Cardiac muscle cell (in vitro differentiated cells and primary cell): ENCODE results near the gene TMPRSS3. TPM values are rescaled to one million over a fixed set of nuclear protein-coding genes. Genes with fewer than 3 reads are reported as not detected.
A peak's percentile ranks its signal among the peaks of the same experiment; 100 is the strongest.

Source experiments
- DNase-seq, 2 donors: peaks; one replicate each; pipeline versions ENCODE4 v3.0.0 to v3.0.0-alpha.2; 2010 to 2017; ENCODE audit warnings: low read depth in 1 of 2, low spot score in 1 of 2
- H3K27ac ChIP-seq: fragments of 200-600 bp; sonication (generic); 2 replicates; pipeline ENCODE4 v1.5.1; 2016
- H3K27me3 ChIP-seq: fragments of 200-600 bp; sonication (generic); 2 replicates; pipeline ENCODE4 v1.6.0; 2016; ENCODE audit warnings: control low read depth
- H3K36me3 ChIP-seq: fragments of 200-600 bp; sonication (generic); 2 replicates; pipeline ENCODE4 v1.5.1; 2016; ENCODE audit warnings: control low read depth
- H3K4me1 ChIP-seq: fragments of 200-600 bp; sonication (generic); 2 replicates; pipeline ENCODE4 v1.8.1; 2017; ENCODE audit warnings: low read depth, mild to moderate bottlenecking, mixed run types
- H3K4me3 ChIP-seq: fragments of 200-600 bp; sonication (generic); 2 replicates; pipeline ENCODE4 v1.5.1; 2016; ENCODE audit warnings: mild to moderate bottlenecking
- H3K9me3 ChIP-seq: fragments of 200-600 bp; sonication (generic); 2 replicates; pipeline ENCODE4 v1.5.1; 2017; ENCODE audit warnings: low read depth, mild to moderate bottlenecking, control low read depth
- polyA plus RNA-seq: library from polyadenylated mRNA; unstranded; fragments of >200 nt; fragmentation: Nextera tagmentation; extraction: Ambion mirVana; gene quantifications from 2 replicates; pipeline ENCODE4 v1.2.1, GENCODE V29; 2016
- total RNA-seq: library from RNA; depleted of rRNA; stranded (reverse); fragments of >200 nt; gene quantifications from 2 replicates; pipeline ENCODE4 v1.2.3, GENCODE V29; 2016
- TF ChIP-seq, protein P1 (sequence below): IDR thresholded peaks from 2 replicates; pipeline ENCODE4 v1.5.1; 2012; ENCODE audit warnings: low read depth, mild to moderate bottlenecking, low read length

TMPRSS3 gene
- total and polyA plus RNA-seq, 2 experiments from 2014 or later = not detected

DNA sequence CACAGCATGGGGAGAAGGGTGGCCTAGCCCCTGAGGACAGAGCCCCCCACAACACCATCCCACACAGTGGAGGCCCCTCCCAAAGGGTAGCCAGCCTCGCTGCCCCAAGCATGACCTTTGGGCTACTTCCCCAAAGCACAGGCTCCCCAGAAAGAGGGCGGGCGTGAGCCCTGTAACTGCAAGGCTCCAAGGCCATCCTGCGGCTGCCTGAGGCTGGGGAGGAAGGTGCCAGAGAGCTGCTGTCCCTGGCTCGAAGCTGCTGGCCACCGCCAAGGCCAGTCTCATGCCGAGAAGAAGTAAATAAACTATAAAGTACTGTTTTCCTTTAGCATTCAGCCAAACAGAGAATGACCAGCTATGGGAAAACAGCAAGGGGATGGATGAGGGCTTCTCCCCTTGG lies 35.3 kb upstream of the TMPRSS3 start:
- DNase-seq = no peak
- Histone ChIP-seq H3K27me3 (peaks cover 4% of the 10 kb centered on the region), H3K4me1 (no peaks in the 10 kb centered on the region), H3K9me3 (no peaks in the 10 kb centered on the region), H3K4me3 (no peak overlapping the region), H3K27ac (no peak overlapping the region), H3K36me3 (no peaks in the 10 kb centered on the region)
- TF ChIP-seq, protein P1, sequence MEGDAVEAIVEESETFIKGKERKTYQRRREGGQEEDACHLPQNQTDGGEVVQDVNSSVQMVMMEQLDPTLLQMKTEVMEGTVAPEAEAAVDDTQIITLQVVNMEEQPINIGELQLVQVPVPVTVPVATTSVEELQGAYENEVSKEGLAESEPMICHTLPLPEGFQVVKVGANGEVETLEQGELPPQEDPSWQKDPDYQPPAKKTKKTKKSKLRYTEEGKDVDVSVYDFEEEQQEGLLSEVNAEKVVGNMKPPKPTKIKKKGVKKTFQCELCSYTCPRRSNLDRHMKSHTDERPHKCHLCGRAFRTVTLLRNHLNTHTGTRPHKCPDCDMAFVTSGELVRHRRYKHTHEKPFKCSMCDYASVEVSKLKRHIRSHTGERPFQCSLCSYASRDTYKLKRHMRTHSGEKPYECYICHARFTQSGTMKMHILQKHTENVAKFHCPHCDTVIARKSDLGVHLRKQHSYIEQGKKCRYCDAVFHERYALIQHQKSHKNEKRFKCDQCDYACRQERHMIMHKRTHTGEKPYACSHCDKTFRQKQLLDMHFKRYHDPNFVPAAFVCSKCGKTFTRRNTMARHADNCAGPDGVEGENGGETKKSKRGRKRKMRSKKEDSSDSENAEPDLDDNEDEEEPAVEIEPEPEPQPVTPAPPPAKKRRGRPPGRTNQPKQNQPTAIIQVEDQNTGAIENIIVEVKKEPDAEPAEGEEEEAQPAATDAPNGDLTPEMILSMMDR = no peak

DNA sequence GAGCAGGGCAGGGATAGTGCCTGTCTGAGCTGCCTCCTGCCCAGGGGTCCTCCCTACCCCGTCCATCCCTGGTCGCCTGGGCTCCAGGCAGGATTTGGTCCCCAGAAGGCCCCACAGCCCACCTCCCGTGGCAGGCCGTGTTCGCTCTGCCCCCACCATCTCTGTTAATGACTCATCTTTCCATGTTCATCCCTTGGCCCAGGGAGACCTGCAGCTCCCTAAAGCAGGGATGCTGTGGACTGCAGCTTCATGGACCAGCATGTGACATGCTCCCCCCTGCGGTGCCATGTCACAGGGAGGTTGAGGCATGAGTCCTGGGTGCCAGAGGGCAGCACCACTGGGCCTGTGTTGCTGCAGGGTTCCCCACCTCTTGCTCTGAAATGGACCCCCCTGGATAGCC lies 34.7 kb upstream of the TMPRSS3 start:
- Histone ChIP-seq H3K4me1 (no peaks in the 10 kb centered on the region), H3K9me3 (no peaks in the 10 kb centered on the region), H3K4me3 (no peak overlapping the region), H3K36me3 (no peaks in the 10 kb centered on the region), H3K27ac (no peak overlapping the region), H3K27me3 (peaks cover 4% of the 10 kb centered on the region)
- TF ChIP-seq, protein P1 = no peak
- DNase-seq = no peak

DNA sequence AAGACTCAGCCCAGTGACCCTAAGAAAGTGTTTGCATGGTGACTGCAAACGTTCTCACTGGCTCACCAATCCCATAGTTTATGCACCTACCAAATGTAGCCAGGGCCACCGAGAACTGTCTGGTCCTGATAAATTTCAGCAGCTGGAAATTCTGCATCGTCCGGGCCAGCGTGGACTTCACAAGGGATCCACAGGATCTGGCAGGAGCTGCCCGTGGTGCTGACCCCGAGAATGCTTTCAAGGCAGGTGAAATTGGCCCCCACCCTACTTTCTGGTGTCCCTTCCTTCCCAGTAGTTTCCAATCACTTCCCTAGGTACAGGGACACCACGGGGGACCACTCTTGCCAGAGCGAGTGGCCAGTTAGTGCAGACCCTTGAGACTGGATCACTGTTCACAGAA lies 34.0 kb upstream of the TMPRSS3 start:
- TF ChIP-seq, protein P1 = no peak
- peak; percentile 5 to 66 for DNase-seq
- no peaks in the 10 kb centered on the region for H3K4me1 ChIP-seq
- H3K9me3 ChIP-seq = no peaks in the 10 kb centered on the region
- H3K4me3 ChIP-seq = no peak overlapping the region
- peaks cover 4% of the 10 kb centered on the region for H3K27me3 ChIP-seq
- no peaks in the 10 kb centered on the region for H3K36me3 ChIP-seq
- H3K27ac ChIP-seq = no peak overlapping the region

DNA sequence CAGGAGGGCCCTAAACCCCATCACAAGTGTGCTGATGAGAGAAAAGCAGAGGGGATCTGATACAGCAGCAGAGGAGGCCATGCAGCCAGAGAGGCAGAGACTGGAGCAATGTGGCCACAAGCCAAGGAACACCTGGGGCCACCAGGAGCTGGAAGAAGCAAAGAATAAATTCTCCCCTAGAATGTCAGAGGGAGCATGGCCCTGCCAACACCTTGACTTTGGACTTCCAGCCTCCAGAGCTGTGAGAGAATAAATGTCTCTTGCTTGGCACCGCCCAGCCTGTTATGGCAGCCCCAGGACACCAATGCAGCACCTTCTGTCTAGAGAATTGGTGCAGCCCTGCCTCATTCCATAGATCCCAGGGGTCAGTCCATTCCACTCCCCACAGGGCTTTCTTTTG lies 33.2 kb upstream of the TMPRSS3 start:
- Histone ChIP-seq H3K4me3 (no peak overlapping the region), H3K27ac (no peak overlapping the region), H3K36me3 (no peaks in the 10 kb centered on the region), H3K9me3 (no peaks in the 10 kb centered on the region), H3K27me3 (peaks cover 5% of the 10 kb centered on the region), H3K4me1 (no peaks in the 10 kb centered on the region)
- TF ChIP-seq, protein P1 = no peak
- no peak for DNase-seq

DNA sequence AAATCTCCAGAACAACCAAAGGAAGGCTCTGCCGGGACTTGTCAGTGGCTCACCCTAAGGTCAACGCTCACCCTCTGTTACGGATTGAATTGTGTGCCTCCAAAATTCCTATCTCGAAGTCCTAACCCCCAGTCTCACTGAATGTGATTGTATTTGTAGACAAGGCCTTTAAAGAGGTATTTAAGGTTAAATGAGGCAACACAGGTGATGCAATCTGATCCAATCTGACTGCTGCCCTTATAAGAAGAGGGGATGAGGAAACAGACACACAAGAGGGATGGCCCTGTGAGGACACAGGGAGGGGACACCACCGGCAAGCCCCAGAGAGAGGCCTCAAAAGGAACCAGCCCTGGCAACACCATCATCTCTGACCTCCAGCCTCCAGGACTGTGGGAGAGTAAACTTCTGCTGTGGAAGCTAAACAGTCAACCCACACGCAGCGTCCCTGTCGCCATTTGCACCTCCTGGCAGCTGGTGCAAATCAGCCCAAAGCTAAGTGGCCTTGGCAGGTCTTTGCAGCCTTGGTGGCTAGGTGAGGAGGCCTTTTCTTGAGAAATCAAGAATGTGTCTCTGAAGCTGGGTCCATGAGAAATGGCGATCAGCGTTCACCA lies 32.1 kb upstream of the TMPRSS3 start:
- H3K36me3 ChIP-seq = no peaks in the 10 kb centered on the region
- no peak overlapping the region for H3K4me3 ChIP-seq
- no peak for DNase-seq
- no peaks in the 10 kb centered on the region for H3K9me3 ChIP-seq
- TF ChIP-seq, protein P1 = no peak
- peaks cover 8% of the 10 kb centered on the region for H3K27me3 ChIP-seq
- no peak overlapping the region for H3K27ac ChIP-seq
- H3K4me1 ChIP-seq = no peaks in the 10 kb centered on the region
